B cell (primary cell): ENCODE measurements around the gene TAPBPL. TPM values are rescaled to one million over a fixed set of nuclear protein-coding genes. Genes with fewer than 3 reads are reported as not detected.

ENCODE experiments used
- ATAC-seq: fragments of 200-7000 bp; cut with Tn5 transposase; one replicate; pipeline ENCODE4 v1.10.0; 2021; ENCODE audit warnings: low read depth, mild to moderate bottlenecking, moderate number of reproducible peaks, moderate library complexity
- CTCF ChIA-PET: fragments of 350-600 bp; sonication (Branson Sonifier 250); formaldehyde crosslinking; loops from one replicate; lab custom pipeline; 2021; ENCODE audit warnings: antibody characterized with exemption, inconsistent platforms; lab: Charles Lee
- POLR2A ChIA-PET: fragments of 350-600 bp; sonication (Branson Sonifier 250); formaldehyde crosslinking; loops from one replicate; lab custom pipeline; 2021; ENCODE audit warnings: antibody characterized with exemption; lab: Charles Lee
- DNase-seq: peaks from one replicate; pipeline ENCODE4 v3.0.0; 2013
- H2AFZ ChIP-seq: 2 replicates; pipeline ENCODE4 v1.6.1; 2012; ENCODE audit warnings: mild to moderate bottlenecking, low read depth, low read length; ENCODE audit not compliant: insufficient read depth, poor library complexity, severe bottlenecking
- H3K27ac ChIP-seq, 2 donors: 1 replicate in 1 of 2; 2 replicates in 1 of 2; pipeline ENCODE4 v1.5.1; 2012 to 2013; ENCODE audit warnings: low read length in 2 of 2, mild to moderate bottlenecking in 2 of 2, moderate library complexity in 1 of 2
- H3K27me3 ChIP-seq, 4 experiments: fragments of 200-600 bp in 1 of 4; sonication (generic) in 1 of 4; replicated peaks in 1 of 4; 1 replicate in 2 of 4; 2 replicates in 2 of 4; pipeline versions ENCODE4 v1.6.1 to v1.7.0; 2013 to 2016; ENCODE audit warnings: low read length in 3 of 4, mild to moderate bottlenecking in 2 of 4, mixed read lengths in 1 of 4, moderate library complexity in 1 of 4; ENCODE audit not compliant: insufficient read depth in 4 of 4, control insufficient read depth in 3 of 4; ENCODE audit errors: control extremely low read depth in 1 of 4
- H3K36me3 ChIP-seq, 2 experiments: replicated peaks in 1 of 2; 1 replicate in 1 of 2; 2 replicates in 1 of 2; pipeline versions ENCODE4 v1.6.1 to v1.7.1; 2013; ENCODE audit warnings: low read length in 1 of 2; ENCODE audit not compliant: insufficient read depth in 2 of 2, control insufficient read depth in 1 of 2; ENCODE audit errors: control extremely low read depth in 1 of 2, extremely low read depth in 1 of 2
- H3K4me1 ChIP-seq, 2 donors: fragments of 200-600 bp in 1 of 2; sonication (generic) in 1 of 2; 1 replicate in 1 of 2; 2 replicates in 1 of 2; pipeline versions ENCODE4 v1.5.1 to v1.6.1; 2013 to 2017; ENCODE audit warnings: low read length in 2 of 2; ENCODE audit not compliant: control insufficient read depth in 2 of 2, insufficient read depth in 2 of 2
- H3K4me2 ChIP-seq: replicated peaks from 2 replicates; pipeline ENCODE3; 2012; ENCODE audit warnings: mild to moderate bottlenecking, low read depth, low read length; ENCODE audit not compliant: poor library complexity, severe bottlenecking
- H3K4me3 ChIP-seq, 5 experiments: fragments of 200-600 bp in 1 of 5; sonication (generic) in 1 of 5; 1 replicate in 3 of 5; 2 replicates in 2 of 5; pipeline versions ENCODE4 v1.5.1 to v1.7.0; 2011 to 2016; ENCODE audit warnings: low read length in 4 of 5, mild to moderate bottlenecking in 4 of 5, low read depth in 2 of 5, control low read depth in 1 of 5, moderate library complexity in 1 of 5; ENCODE audit not compliant: insufficient read depth in 1 of 5; ENCODE audit errors: control extremely low read depth in 1 of 5, extremely low read depth in 1 of 5
- H3K79me2 ChIP-seq: fragments of 200-600 bp; sonication (generic); one replicate; pipeline ENCODE4 v1.6.0; 2016; ENCODE audit warnings: low read length; ENCODE audit not compliant: control insufficient read depth, insufficient read depth
- H3K9ac ChIP-seq: fragments of 200-600 bp; sonication (generic); 2 replicates; pipeline ENCODE4 v1.6.1; 2017; ENCODE audit warnings: mild to moderate bottlenecking, low read length, moderate library complexity
- H3K9me3 ChIP-seq, 3 donors: one replicate each; pipeline versions ENCODE4 v1.6.1 to v1.7.1; 2013; ENCODE audit warnings: low read length in 2 of 3; ENCODE audit not compliant: control insufficient read depth in 2 of 3, insufficient read depth in 1 of 3; ENCODE audit errors: control extremely low read depth in 1 of 3
- H4K20me1 ChIP-seq: 2 replicates; pipeline ENCODE4 v1.6.0; 2012; ENCODE audit warnings: mild to moderate bottlenecking, low read length; ENCODE audit not compliant: insufficient read depth, control insufficient read depth, poor library complexity, severe bottlenecking
- H3K27ac Mint-ChIP-seq: one replicate; pipeline ENCODE4 v1.8.0; 2021; ENCODE audit warnings: mixed read lengths
- H3K27me3 Mint-ChIP-seq: one replicate; pipeline ENCODE4 v1.8.0; 2021; ENCODE audit warnings: mixed read lengths
- H3K4me1 Mint-ChIP-seq: one replicate; pipeline ENCODE4 v1.8.0; 2021; ENCODE audit warnings: mixed read lengths
- H3K4me3 Mint-ChIP-seq: one replicate; pipeline ENCODE4 v1.8.0; 2021; ENCODE audit warnings: mixed read lengths
- H3K9me3 Mint-ChIP-seq: one replicate; pipeline ENCODE4 v1.8.0; 2022; ENCODE audit warnings: mixed read lengths; ENCODE audit not compliant: insufficient read depth
- CTCF ChIP-seq: fragments of 200-600 bp; IDR thresholded peaks from one replicate; pipeline ENCODE4 v1.8.0; 2022; ENCODE audit warnings: antibody characterized with exemption, mild to moderate bottlenecking
- EZH2 ChIP-seq: IDR thresholded peaks from 2 replicates; pipeline ENCODE4 v1.6.1; 2012; ENCODE audit warnings: borderline replicate concordance, low read depth, mild to moderate bottlenecking, moderate library complexity, low read length; ENCODE audit not compliant: insufficient read depth, poor library complexity, severe bottlenecking
- WGBS: methylation state at CpG from one replicate; pipeline ENCODE4 v1.1.5; 2013; ENCODE audit warnings: missing lambda C conversion rate; ENCODE audit not compliant: insufficient coverage; 5-methylcytosine and 5-hydroxymethylcytosine counted together
- intact Hi-C: fragments of 100-400 bp; cut with micrococcal nuclease; formaldehyde crosslinking; loops from one replicate; pipeline ENCODE4 v1.10.0; 2022
- polyA plus RNA-seq: library from polyadenylated mRNA; depleted of rRNA; stranded (reverse); fragments of >200 nt; gene quantifications from 2 replicates; pipeline ENCODE4 v1.2.3, GENCODE V29; 2012
- total RNA-seq, 2 donors: library from RNA; stranded (reverse); fragments of 120-200 nt in 1 of 2; gene quantifications; 1 replicate in 1 of 2; 2 replicates in 1 of 2; pipeline versions ENCODE4 v1.2.3 to v1.2.4, GENCODE V29; 2013 to 2022

TAPBPL gene
- total and polyA plus RNA-seq, 2 donors (not counting 1 experiment from before 2014, with no cell fraction given), result 80.5 to 103 TPM

- Histone ChIP-seq H3K36me3 (peaks cover 0 to 3% of the 10 kb centered on the region in 2 experiments), H4K20me1 (no peaks in the 10 kb centered on the region), H3K9ac (no peak overlapping the region), H3K79me2 (peaks cover 23% of the 10 kb centered on the region), H2AFZ (peak overlapping the region; percentile 11), H3K27ac (peak overlapping the region; percentile 62 to 78), H3K9me3 (no peaks in the 10 kb centered on the region), H3K27me3 (no peaks in the 10 kb centered on the region), H3K4me1 (peaks cover 44 to 52% of the 10 kb centered on the region in 2 donors), H3K4me3 (no peak overlapping the region), H3K4me2 (peak overlapping the region; percentile 73)
- ATAC-seq (no peak), DNase-seq (no peak)
- ChIA-PET POLR2A (interaction anchor here (0.8 to 6.9 kb wide), 7 partner anchors 9 to 27 kb away, joined by 3 to 66 read pairs (median 21); partner anchors contain the start of genes TAPBPL and VAMP1), CTCF (interaction anchor here (1.1 to 7.9 kb wide), 4 partner anchors 11 to 95 kb away, joined by 3 to 115 read pairs (median 46); no protein-coding TSS in a partner anchor)
- intact Hi-C loops, result loop anchor here (1.0 kb wide), 1 partner anchor 16 kb away; no protein-coding TSS in a partner anchor
- H3K27ac Mint-ChIP-seq, result peak overlapping the region; percentile 92
- H3K4me1 Mint-ChIP-seq, result peaks cover 57% of the 10 kb centered on the region
- TF ChIP-seq CTCF, result no peak
- no peak for TF ChIP-seq EZH2
- H3K27me3 Mint-ChIP-seq, result no peaks in the 10 kb centered on the region
- H3K9me3 Mint-ChIP-seq, result no peaks in the 10 kb centered on the region
- peak overlapping the region; percentile 92 for H3K4me3 Mint-ChIP-seq
- 70% methylated on average over 7 of the region's 9 CpGs for WGBS
Observed at GRCh38 chr12:6442836-6443235, 9.0 kb upstream of the TAPBPL start.

GRCh38 chr12:6443361-6443983 is 8.4 kb upstream of the TAPBPL start:
- Histone ChIP-seq H2AFZ (peak overlapping the region; percentile 11), H3K27ac (peak overlapping the region; percentile 62 to 78), H4K20me1 (no peaks in the 10 kb centered on the region), H3K4me2 (peak overlapping the region; percentile 73), H3K4me3 (peak overlapping the region in 2 of 5 experiments; percentile 17 to 46), H3K79me2 (peaks cover 23% of the 10 kb centered on the region), H3K9me3 (no peaks in the 10 kb centered on the region), H3K4me1 (peaks cover 44 to 57% of the 10 kb centered on the region in 2 donors), H3K27me3 (no peaks in the 10 kb centered on the region), H3K9ac (peak overlapping the region; percentile 1), H3K36me3 (peaks cover 0 to 3% of the 10 kb centered on the region in 2 experiments)
- TF ChIP-seq CTCF (no peak), EZH2 (no peak)
- Mint-ChIP-seq H3K4me3 (peak overlapping the region; percentile 92), H3K27me3 (no peaks in the 10 kb centered on the region), H3K4me1 (peaks cover 63% of the 10 kb centered on the region), H3K9me3 (no peaks in the 10 kb centered on the region), H3K27ac (peak overlapping the region; percentile 92)
- intact Hi-C loops, result loop anchor here (1.0 kb wide), 1 partner anchor 16 kb away; no protein-coding TSS in a partner anchor
- WGBS, result 44% methylated on average over 4 of the region's 9 CpGs
- ChIA-PET POLR2A (interaction anchor here (0.6 to 6.9 kb wide), 8 partner anchors 8 to 27 kb away, joined by 3 to 66 read pairs (median 16); partner anchors contain the start of genes TAPBPL and VAMP1), CTCF (interaction anchor here (1.1 to 7.9 kb wide), 6 partner anchors 12 to 94 kb away, joined by 3 to 115 read pairs (median 6); partner anchors contain the start of genes MRPL51 and VAMP1)
- ATAC-seq (peak; percentile 34), DNase-seq (peak; percentile 60)
